ENCODE results near the gene AKR7A2.

Gene AKR7A2

DNA sequence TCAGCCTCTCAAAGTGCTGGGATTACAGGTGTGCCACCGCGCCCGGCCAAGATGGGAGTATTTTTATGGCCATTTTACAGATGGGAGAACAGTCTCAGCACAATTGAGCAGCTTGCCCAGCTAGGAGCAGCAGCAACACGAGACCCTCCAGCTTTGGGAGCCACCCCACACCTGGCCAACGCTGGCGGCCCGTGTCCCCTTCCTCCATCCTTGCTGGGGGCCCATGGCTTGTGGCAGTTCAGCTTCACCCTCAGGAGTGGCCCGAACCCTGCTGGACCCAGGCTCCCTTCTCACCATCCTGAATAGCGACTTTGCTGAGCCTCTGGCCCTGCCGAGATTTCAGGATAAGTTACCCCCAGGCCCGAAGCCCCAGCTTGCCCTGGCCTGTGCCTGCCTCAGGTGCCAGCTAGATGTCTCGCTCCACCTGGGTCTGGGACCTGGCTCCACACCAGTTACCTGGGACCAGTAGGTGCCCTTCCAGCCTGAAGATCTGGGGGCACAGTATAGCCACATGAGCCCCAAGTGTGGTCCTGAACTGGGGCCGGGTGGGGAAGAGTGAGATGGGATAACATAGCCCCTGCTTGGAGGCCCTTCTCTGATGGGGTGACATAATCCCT is 19.4 kb upstream of the AKR7A2 start:
- peaks cover 13 to 43% of the 10 kb centered on the region in 2 donors for H3K36me3 ChIP-seq (ENCODE audit: control insufficient read depth in 1 of 2, insufficient read depth in 2 of 2, low read length in 2 of 2)
- H3K27ac ChIP-seq (ENCODE audit: low read length) = no peak overlapping the region
- no peaks in the 10 kb centered on the region for H3K9me3 ChIP-seq (ENCODE audit: control insufficient read depth in 1 of 2, low read length in 2 of 2)
- no peak overlapping the region for H3K4me3 ChIP-seq (ENCODE audit: low read depth in 1 of 2, low read length in 2 of 2)
- H3K4me1 ChIP-seq (ENCODE audit: control insufficient read depth in 1 of 2, insufficient read depth in 2 of 2, low read length in 2 of 2) = no peaks in the 10 kb centered on the region
- H3K27me3 ChIP-seq (ENCODE audit: low read depth, low read length) = no peaks in the 10 kb centered on the region

- Histone ChIP-seq H3K4me3 (ENCODE audit: low read depth in 1 of 2, low read length in 2 of 2) (no peak overlapping the region), H3K27me3 (ENCODE audit: low read depth, low read length) (no peaks in the 10 kb centered on the region), H3K9me3 (ENCODE audit: control insufficient read depth in 1 of 2, low read length in 2 of 2) (no peaks in the 10 kb centered on the region), H3K36me3 (ENCODE audit: control insufficient read depth in 1 of 2, insufficient read depth in 2 of 2, low read length in 2 of 2) (peaks cover 17 to 51% of the 10 kb centered on the region in 2 donors), H3K27ac (ENCODE audit: low read length) (no peak overlapping the region), H3K4me1 (ENCODE audit: control insufficient read depth in 1 of 2, insufficient read depth in 2 of 2, low read length in 2 of 2) (no peaks in the 10 kb centered on the region)
Observed at GRCh38 chr1:19330449-19331135, 18.6 kb upstream of the AKR7A2 start.

GRCh38 chr1:19329611-19330010 is 17.7 kb upstream of the AKR7A2 start:
- H3K27ac ChIP-seq (ENCODE audit: low read length) = no peak overlapping the region
- no peak overlapping the region for H3K4me3 ChIP-seq (ENCODE audit: low read depth in 1 of 2, low read length in 2 of 2)
- no peaks in the 10 kb centered on the region for H3K27me3 ChIP-seq (ENCODE audit: low read depth, low read length)
- no peaks in the 10 kb centered on the region for H3K9me3 ChIP-seq (ENCODE audit: control insufficient read depth in 1 of 2, low read length in 2 of 2)
- H3K36me3 ChIP-seq (ENCODE audit: control insufficient read depth in 1 of 2, insufficient read depth in 2 of 2, low read length in 2 of 2) = peaks cover 18 to 61% of the 10 kb centered on the region in 2 donors
- no peaks in the 10 kb centered on the region for H3K4me1 ChIP-seq (ENCODE audit: control insufficient read depth in 1 of 2, insufficient read depth in 2 of 2, low read length in 2 of 2)

- Histone ChIP-seq H3K36me3 (ENCODE audit: control insufficient read depth in 1 of 2, insufficient read depth in 2 of 2, low read length in 2 of 2) (peaks cover 19 to 65% of the 10 kb centered on the region in 2 donors), H3K4me3 (ENCODE audit: low read depth in 1 of 2, low read length in 2 of 2) (no peak overlapping the region), H3K27ac (ENCODE audit: low read length) (no peak overlapping the region), H3K9me3 (ENCODE audit: control insufficient read depth in 1 of 2, low read length in 2 of 2) (no peaks in the 10 kb centered on the region), H3K4me1 (ENCODE audit: control insufficient read depth in 1 of 2, insufficient read depth in 2 of 2, low read length in 2 of 2) (no peaks in the 10 kb centered on the region), H3K27me3 (ENCODE audit: low read depth, low read length) (no peaks in the 10 kb centered on the region)
Observed at GRCh38 chr1:19329188-19329587, 17.2 kb upstream of the AKR7A2 start.

GRCh38 chr1:19328486-19328885 is 16.5 kb upstream of the AKR7A2 start:
- H3K36me3 ChIP-seq (ENCODE audit: control insufficient read depth in 1 of 2, insufficient read depth in 2 of 2, low read length in 2 of 2) = peaks cover 26 to 72% of the 10 kb centered on the region in 2 donors

DNA sequence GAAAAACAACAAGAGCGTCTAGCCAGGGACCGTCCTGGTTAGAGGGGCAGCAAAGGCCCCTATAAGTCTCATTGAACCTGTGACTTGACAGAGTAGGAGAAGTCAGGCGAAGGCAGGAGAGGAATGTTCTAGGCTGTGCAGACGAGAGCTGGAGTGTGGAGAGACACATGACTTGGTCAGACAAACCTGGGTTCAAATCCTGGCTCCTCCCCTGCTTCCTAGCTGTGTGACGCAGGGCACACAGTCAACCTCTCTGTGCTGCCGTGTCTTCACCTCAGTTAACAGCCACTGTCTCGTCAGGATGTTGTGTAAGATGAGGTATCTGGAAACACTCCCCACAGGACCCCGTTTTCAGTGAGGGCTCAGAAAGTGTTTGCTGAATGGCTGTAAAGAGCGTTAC is 15.8 kb upstream of the AKR7A2 start:
- H3K27me3 ChIP-seq (ENCODE audit: low read depth, low read length) = no peaks in the 10 kb centered on the region
- no peaks in the 10 kb centered on the region for H3K4me1 ChIP-seq (ENCODE audit: control insufficient read depth in 1 of 2, insufficient read depth in 2 of 2, low read length in 2 of 2)
- no peak overlapping the region for H3K4me3 ChIP-seq (ENCODE audit: low read depth in 1 of 2, low read length in 2 of 2)
- H3K27ac ChIP-seq (ENCODE audit: low read length) = no peak overlapping the region
- peaks cover 26 to 75% of the 10 kb centered on the region in 2 donors for H3K36me3 ChIP-seq (ENCODE audit: control insufficient read depth in 1 of 2, insufficient read depth in 2 of 2, low read length in 2 of 2)
- H3K9me3 ChIP-seq (ENCODE audit: control insufficient read depth in 1 of 2, low read length in 2 of 2) = no peaks in the 10 kb centered on the region

More at GRCh38 chr1:19328486-19328885, 16.5 kb upstream of the AKR7A2 start:
- Histone ChIP-seq H3K4me3 (ENCODE audit: low read depth in 1 of 2, low read length in 2 of 2) (no peak overlapping the region), H3K4me1 (ENCODE audit: control insufficient read depth in 1 of 2, insufficient read depth in 2 of 2, low read length in 2 of 2) (no peaks in the 10 kb centered on the region), H3K27ac (ENCODE audit: low read length) (no peak overlapping the region), H3K27me3 (ENCODE audit: low read depth, low read length) (no peaks in the 10 kb centered on the region), H3K9me3 (ENCODE audit: control insufficient read depth in 1 of 2, low read length in 2 of 2) (no peaks in the 10 kb centered on the region)

DNA sequence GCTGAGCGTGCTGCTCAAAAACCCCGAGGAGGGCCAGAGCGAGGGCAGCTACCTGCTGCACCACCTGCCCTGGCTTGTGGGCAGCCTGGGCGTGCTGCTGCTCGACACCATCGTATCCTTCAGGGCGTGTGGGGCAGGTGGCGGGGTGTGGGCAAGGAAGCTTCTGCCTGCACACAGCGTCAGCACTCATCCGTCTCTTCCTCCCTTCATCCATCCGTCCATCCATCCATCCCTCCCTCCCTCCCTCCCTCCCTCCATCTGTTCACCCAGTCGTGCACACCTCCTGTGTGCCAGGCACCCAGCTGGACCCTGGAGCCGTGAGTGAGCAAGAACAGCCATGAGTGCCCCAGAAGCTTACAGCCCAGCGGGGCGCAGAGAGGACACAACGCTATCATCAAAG is 15.4 kb upstream of the AKR7A2 start:
- Histone ChIP-seq H3K9me3 (ENCODE audit: control insufficient read depth in 1 of 2, low read length in 2 of 2) (no peaks in the 10 kb centered on the region), H3K36me3 (ENCODE audit: control insufficient read depth in 1 of 2, insufficient read depth in 2 of 2, low read length in 2 of 2) (peaks cover 26 to 74% of the 10 kb centered on the region in 2 donors), H3K27ac (ENCODE audit: low read length) (no peak overlapping the region), H3K4me3 (ENCODE audit: low read depth in 1 of 2, low read length in 2 of 2) (no peak overlapping the region), H3K4me1 (ENCODE audit: control insufficient read depth in 1 of 2, insufficient read depth in 2 of 2, low read length in 2 of 2) (no peaks in the 10 kb centered on the region), H3K27me3 (ENCODE audit: low read depth, low read length) (no peaks in the 10 kb centered on the region)

- Histone ChIP-seq H3K4me3 (ENCODE audit: low read depth in 1 of 2, low read length in 2 of 2) (no peak overlapping the region), H3K36me3 (ENCODE audit: control insufficient read depth in 1 of 2, insufficient read depth in 2 of 2, low read length in 2 of 2) (peaks cover 26 to 78% of the 10 kb centered on the region in 2 donors), H3K9me3 (ENCODE audit: control insufficient read depth in 1 of 2, low read length in 2 of 2) (no peaks in the 10 kb centered on the region), H3K27me3 (ENCODE audit: low read depth, low read length) (no peaks in the 10 kb centered on the region), H3K4me1 (ENCODE audit: control insufficient read depth in 1 of 2, insufficient read depth in 2 of 2, low read length in 2 of 2) (no peaks in the 10 kb centered on the region), H3K27ac (ENCODE audit: low read length) (no peak overlapping the region)
Observed at GRCh38 chr1:19326748-19327065, 14.8 kb upstream of the AKR7A2 start.

- H3K36me3 ChIP-seq (ENCODE audit: control insufficient read depth in 1 of 2, insufficient read depth in 2 of 2, low read length in 2 of 2) = peaks cover 26 to 74% of the 10 kb centered on the region in 2 donors
- no peak overlapping the region for H3K4me3 ChIP-seq (ENCODE audit: low read depth in 1 of 2, low read length in 2 of 2)
- no peak overlapping the region for H3K27ac ChIP-seq (ENCODE audit: low read length)
- H3K9me3 ChIP-seq (ENCODE audit: control insufficient read depth in 1 of 2, low read length in 2 of 2) = no peaks in the 10 kb centered on the region
- H3K4me1 ChIP-seq (ENCODE audit: control insufficient read depth in 1 of 2, insufficient read depth in 2 of 2, low read length in 2 of 2) = no peaks in the 10 kb centered on the region
- no peaks in the 10 kb centered on the region for H3K27me3 ChIP-seq (ENCODE audit: low read depth, low read length)
Observed at GRCh38 chr1:19325958-19326747, 14.2 kb upstream of the AKR7A2 start.

DNA sequence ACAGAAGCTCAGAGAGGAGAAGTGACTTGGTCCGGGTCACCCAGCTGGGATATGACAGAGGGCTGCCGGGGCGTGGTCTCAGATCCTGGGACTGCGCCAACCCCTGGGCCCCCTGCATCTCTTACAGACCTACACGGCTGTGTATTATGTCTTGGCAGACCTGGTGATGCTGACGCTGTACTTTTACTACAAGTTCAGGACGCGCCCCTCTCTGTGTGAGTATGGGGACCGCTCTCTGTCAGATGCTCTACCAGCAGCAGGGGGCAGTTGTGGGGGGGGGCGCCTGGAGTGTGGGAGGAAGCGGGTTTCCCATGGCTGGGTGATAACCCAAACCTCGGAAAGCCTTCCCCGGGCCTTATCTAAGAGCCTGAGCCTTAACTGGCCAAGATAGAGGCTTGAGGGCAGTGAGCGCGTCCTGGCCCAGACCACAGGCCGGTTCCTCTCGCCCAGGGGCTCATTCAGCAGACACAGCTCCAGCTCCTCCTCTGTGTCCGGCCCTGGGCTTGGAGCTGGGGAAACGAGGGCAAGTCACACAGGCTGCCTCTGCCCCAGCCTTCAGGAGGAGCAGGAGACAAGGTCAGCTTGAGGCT is 13.5 kb upstream of the AKR7A2 start:
- Histone ChIP-seq H3K4me1 (ENCODE audit: control insufficient read depth in 1 of 2, insufficient read depth in 2 of 2, low read length in 2 of 2) (no peaks in the 10 kb centered on the region), H3K27me3 (ENCODE audit: low read depth, low read length) (no peaks in the 10 kb centered on the region), H3K4me3 (ENCODE audit: low read depth in 1 of 2, low read length in 2 of 2) (no peak overlapping the region), H3K27ac (ENCODE audit: low read length) (no peak overlapping the region), H3K9me3 (ENCODE audit: control insufficient read depth in 1 of 2, low read length in 2 of 2) (no peaks in the 10 kb centered on the region), H3K36me3 (ENCODE audit: control insufficient read depth in 1 of 2, insufficient read depth in 2 of 2, low read length in 2 of 2) (peaks cover 26 to 74% of the 10 kb centered on the region in 2 donors)

DNA sequence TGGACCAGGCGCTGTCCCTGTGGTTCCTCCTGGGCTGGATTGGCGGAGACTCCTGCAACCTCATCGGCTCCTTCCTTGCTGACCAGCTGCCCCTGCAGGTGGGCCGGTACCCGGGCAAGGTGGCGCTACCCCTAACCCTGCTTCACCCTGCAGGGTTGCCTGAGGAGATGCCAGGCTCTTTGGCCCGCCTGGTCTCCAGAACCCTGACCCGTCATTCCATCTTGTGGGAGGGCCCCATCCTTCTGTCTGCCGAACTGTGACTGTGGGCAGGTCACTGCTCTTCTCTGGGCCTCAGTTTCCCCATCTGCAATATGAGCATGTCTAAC is 12.7 kb upstream of the AKR7A2 start:
- no peaks in the 10 kb centered on the region for H3K27me3 ChIP-seq (ENCODE audit: low read depth, low read length)
- H3K27ac ChIP-seq (ENCODE audit: low read length) = no peak overlapping the region
- no peaks in the 10 kb centered on the region for H3K4me1 ChIP-seq (ENCODE audit: control insufficient read depth in 1 of 2, insufficient read depth in 2 of 2, low read length in 2 of 2)
- H3K9me3 ChIP-seq (ENCODE audit: control insufficient read depth in 1 of 2, low read length in 2 of 2) = no peaks in the 10 kb centered on the region
- no peak overlapping the region for H3K4me3 ChIP-seq (ENCODE audit: low read depth in 1 of 2, low read length in 2 of 2)
- peaks cover 26 to 73% of the 10 kb centered on the region in 2 donors for H3K36me3 ChIP-seq (ENCODE audit: control insufficient read depth in 1 of 2, insufficient read depth in 2 of 2, low read length in 2 of 2)

All from muscle layer of duodenum (tissue), 2 donors.